GM12872 (cell line): ENCODE data around the gene SCAMP3.

Experiments
- TF ChIP-seq, protein P1 (sequence below): IDR thresholded peaks from 3 replicates; pipeline ENCODE4 v1.5.1; 2011; ENCODE audit warnings: low read depth, mild to moderate bottlenecking, low read length, moderate library complexity; ENCODE audit not compliant: insufficient read depth

Gene SCAMP3

DNA sequence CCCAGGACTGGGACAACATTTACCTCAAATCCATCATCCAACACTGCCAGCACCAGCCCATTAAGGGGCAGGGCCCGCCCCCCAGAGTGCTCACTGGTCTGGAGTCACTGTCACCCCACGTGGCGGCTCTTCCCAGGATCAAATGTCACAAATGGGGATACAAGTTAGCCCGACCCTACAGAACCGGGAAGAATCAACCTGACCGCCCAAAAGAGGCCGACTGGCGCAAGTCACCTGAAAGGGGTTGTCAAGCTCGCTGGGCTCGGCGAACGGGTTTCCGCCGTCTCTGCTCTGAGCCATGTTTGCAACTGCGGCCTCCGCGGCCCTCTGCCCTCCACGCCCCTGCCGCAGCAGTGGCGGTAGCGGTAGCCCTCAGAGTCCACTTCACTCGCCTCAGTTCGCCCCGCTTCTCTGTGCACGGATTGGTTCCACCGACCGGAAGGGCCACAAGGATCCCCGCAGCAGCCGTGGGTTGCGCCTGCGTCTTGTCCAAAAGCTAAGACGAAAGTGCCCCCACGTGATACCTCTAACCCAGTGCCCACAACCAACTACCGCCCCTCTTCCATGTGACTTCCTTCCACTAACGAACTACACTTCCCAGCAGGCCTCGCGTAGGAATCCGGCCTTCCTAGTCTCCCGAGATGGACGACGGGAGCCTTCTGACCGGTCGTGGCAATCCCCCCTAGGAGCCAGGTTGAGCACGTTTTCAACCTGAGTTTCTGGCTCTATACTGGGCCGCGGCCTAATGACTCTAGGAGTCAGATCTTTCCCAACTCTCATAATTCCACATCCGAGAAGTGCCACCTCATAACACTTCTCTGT, at the start of gene SCAMP3:
Gene SCAMP3 (minus strand): TSS at position 509 of the 822 bp plus-strand sequence. CDS start 209 bp downstream, at position 300.
- TF ChIP-seq, protein P1, sequence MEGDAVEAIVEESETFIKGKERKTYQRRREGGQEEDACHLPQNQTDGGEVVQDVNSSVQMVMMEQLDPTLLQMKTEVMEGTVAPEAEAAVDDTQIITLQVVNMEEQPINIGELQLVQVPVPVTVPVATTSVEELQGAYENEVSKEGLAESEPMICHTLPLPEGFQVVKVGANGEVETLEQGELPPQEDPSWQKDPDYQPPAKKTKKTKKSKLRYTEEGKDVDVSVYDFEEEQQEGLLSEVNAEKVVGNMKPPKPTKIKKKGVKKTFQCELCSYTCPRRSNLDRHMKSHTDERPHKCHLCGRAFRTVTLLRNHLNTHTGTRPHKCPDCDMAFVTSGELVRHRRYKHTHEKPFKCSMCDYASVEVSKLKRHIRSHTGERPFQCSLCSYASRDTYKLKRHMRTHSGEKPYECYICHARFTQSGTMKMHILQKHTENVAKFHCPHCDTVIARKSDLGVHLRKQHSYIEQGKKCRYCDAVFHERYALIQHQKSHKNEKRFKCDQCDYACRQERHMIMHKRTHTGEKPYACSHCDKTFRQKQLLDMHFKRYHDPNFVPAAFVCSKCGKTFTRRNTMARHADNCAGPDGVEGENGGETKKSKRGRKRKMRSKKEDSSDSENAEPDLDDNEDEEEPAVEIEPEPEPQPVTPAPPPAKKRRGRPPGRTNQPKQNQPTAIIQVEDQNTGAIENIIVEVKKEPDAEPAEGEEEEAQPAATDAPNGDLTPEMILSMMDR: no peak

DNA sequence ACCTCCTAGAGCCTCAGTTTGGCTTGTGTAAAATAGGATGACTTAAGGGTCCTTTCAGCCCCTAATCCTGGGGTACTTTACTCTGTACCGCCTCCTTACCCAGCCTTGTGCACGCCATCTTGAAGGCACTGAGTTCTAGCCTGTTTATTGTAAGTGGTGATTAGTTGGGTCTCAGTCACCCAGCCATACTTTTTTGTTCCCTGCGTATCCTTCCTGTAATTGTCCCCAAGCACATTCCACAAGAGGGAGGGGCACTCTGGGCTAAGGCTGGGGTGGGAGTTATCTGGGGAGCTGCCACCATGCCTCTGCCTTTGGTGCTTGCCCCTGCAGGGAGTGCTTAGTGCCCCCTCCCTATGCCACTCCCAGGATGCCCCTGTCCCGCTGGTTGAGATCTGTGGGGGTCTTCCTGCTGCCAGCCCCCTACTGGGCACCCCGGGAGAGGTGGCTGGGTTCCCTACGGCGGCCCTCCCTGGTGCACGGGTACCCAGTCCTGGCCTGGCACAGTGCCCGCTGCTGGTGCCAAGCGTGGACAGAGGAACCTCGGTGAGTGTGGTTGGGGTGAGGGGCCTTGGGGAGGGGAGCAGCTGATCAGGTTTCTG, 47.4 kb upstream of the SCAMP3 start:
- TF ChIP-seq, protein P1: no peak

DNA sequence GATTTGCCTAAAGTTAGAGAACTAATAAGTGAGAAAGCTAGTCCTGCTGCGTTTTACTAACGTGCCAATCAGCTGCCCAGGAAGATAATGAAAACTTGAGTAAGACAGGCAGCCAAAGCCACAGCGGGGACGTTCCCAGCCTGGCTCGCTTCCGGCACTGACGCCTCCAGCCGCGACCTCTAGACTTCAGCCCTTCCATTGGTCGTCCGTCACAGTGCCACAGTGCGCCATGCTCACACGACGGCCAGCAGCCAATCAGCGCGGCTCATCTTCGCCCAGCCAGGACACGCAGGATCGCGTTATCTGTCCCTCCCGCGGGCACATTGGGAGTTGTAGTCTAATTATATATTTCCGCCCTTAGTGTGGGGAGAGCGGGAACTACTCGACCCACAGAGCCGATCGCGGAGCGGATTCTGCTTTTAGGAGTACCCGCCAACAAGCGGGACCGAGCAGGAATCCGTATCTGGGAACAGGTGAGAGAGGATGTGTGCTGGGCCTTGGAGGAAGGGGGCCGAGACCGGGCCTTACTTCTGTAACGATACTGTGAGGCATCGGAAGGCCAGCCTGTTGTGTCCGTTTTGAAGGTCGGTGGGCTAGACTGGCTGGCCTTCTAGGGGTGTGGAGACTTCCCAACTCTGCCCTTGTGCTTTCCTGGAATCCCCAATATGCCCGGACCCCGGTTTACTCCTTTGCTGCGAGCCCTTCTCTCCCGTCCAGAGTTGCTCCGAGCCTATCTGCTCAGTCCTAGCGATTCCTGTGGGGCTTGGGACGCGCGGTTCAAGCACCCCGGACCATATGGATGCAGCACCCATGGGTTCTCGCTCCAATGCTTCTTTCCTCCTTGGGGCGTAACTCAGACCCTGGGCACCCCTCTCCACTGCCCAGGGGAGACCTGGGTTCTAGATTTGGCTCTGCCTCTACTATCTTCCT, 46.6 kb upstream of the SCAMP3 start, which contains the start of gene FDPS:
Gene FDPS (plus strand): TSS at position 374 of the 930 bp plus-strand sequence. CDS start 924 bp downstream, outside the sequence.
- TF ChIP-seq, protein P1: no peak

DNA sequence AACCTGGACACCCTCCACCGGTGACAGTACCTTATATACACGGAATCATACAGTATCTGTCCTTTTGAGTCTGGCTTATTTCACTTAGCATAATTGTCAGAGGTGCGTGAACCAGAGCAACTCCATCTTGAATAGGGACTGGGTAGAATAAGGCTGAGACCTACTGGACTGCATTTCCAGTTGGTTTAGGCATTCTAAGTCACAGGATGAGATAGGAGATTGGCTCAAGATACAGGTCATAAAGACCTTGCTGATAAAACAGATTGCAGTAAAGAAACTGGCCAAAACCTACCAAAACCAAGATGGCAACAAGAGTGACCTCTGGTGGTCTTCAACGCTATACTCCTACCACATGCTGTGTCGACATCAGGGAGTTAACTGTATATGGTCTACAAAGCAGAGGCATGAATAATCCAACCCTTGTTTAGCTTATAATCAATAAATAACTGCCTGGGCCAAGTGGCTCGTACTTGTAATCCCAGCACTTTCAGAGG, 45.1 kb upstream of the SCAMP3 start:
- TF ChIP-seq, protein P1: peak; percentile 56; the same call in 2 of the 3 replicates

DNA sequence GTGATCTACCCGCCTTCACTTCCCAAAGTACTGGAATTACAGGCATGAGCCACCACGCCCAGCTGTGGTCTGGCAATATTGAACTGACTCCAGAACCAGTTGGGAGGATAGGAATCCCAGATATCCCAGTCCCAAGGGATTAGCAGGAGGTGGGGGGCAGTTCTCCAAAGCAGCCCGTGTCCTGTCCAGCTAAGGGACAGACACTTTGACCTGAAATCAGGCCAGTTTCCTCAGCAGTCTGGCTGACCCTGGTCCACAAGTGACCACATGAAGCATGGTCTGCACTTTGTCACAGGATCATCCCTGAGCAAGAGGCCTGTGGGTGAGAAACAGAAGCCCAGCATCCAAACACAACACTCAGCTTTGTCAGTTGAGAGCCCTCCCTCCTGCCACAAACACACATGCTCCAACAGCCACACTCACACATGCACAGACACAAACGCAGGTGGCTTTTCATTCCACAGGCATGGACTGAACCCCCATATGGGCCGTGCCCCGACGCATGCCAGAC, 43.8 kb upstream of the SCAMP3 start:
- TF ChIP-seq, protein P1: no peak

DNA sequence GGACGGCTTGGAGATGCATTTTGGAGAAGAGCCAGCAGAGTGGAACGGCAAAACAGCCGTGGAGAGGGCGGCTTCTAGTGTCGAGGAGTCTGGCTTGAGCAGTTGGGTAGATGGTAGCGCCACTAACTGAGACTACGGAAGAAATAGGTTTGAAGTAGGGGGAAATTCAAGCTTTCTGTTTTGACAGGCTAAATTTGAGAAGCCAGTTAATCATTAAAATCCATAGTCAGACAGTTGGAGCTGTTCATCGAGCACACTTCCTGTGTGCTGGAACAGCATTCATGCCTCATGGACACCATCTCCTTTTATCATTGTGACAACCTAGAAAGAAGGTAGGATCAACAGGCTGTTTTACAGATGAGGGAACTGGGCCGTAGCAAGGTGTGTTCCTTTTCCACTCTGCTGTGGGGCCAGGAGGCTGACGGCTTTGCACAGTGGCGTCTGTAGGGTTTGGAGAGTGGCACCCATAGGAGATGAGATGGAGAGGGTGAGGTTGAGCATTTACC, 42.5 kb upstream of the SCAMP3 start:
- TF ChIP-seq, protein P1: no peak
